ENCODE data around the gene CDH4.

DNA sequence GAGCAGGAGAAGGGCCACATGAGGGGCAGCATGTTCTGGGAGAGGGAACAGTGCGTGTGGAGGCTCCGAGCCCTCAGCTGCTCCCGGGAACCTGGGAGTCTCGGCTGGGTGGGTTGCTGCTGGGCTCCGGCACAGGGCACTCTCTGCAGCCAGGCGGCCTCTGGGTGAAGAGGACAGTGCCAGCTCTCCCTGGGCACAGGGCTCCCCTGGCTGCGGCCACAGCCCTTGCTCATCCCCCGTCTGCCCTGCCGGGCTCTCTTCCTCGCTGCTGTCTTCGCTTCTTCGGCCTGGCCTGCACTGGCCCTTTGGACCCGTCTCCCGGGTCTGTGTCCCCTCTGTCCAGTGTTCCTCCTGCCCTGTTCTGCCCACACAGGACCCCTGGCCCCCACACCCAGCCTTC is 48.2 kb downstream of the CDH4 start:
- TF ChIP-seq, protein P1, sequence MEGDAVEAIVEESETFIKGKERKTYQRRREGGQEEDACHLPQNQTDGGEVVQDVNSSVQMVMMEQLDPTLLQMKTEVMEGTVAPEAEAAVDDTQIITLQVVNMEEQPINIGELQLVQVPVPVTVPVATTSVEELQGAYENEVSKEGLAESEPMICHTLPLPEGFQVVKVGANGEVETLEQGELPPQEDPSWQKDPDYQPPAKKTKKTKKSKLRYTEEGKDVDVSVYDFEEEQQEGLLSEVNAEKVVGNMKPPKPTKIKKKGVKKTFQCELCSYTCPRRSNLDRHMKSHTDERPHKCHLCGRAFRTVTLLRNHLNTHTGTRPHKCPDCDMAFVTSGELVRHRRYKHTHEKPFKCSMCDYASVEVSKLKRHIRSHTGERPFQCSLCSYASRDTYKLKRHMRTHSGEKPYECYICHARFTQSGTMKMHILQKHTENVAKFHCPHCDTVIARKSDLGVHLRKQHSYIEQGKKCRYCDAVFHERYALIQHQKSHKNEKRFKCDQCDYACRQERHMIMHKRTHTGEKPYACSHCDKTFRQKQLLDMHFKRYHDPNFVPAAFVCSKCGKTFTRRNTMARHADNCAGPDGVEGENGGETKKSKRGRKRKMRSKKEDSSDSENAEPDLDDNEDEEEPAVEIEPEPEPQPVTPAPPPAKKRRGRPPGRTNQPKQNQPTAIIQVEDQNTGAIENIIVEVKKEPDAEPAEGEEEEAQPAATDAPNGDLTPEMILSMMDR (conservative IDR thresholded peaks at IDR 0.05), result no peak
- no peak for TF ChIP-seq EZH2 (IDR thresholded peaks at IDR 0.05; ENCODE audit: low read depth)
